ENCODE results near the gene CREM. TPM values are rescaled to one million over a fixed set of nuclear protein-coding genes. Genes with fewer than 3 reads are reported as not detected.
"Not testable (repeated sequence)": the region's sequence is repeated elsewhere in the genome, so short reads cannot be mapped to it uniquely, and the experiment has no call there.

CREM gene
- total RNA-seq, 1 donor from 2014 or later, result 8.6 TPM

DNA sequence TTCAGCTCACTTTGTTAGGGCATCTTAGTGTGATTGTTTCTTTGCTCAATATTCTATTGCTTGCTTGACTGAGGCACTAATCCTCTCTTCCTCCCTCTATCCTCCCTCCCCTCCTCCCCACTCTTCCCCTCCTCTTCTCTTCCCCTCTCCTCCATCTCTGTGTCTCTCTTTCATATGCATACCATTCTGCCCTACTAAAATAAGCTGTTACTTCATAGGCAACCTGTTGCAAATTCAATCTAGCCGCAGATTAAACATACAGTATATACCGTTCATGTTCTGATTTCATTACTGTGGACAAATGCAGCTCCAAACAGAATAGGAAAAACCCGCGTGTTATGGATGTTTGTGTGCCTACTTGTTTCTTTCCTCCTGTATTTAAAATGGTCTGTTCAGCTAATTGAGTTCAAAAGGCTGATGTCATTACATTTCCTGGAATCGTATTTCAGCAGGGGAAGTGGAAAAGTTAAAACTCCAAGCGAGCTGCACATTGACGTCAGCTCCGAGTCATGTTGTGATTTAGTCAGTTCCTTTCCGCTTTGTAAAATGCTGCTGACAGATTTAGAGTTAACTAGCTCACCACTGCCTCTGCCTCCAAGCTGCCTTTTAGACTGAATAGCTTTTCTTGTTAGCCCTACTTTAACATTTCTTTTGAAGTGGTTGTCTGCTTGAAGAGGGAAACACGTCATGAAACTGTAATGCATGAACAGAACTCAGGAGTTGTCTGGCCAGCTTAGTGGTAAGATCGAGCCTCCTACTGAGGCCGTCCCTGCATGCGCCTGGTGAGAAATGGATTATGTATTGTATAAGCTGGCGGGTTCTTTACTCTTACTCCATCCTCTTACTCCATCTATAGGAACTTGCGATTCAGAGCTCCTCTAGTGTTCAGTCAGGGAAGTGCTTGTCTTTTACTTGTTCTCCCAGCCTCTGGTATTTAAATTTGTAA lies 69.0 kb downstream of the CREM start:
- ATAC-seq, result peak; percentile 95

DNA sequence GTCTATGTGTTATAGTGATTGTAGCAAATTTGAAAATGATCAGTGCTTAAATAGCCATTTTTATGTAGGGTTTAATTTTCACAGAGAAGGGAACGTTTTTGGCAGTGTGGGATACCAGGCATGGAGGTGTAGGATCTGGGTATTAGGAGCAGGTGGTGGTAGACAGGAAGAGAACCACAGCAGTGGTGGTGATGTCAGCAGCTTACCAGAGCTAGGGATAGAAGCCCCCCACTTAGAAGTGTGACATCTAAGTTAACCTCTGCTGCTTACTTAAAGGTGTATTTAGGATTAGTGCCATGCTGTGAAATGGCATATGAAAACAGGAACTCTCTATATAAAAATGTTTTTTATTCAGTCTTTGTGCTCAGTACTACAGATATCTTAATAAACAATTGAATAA lies 73.8 kb downstream of the CREM start:
- ATAC-seq, result no peak

DNA sequence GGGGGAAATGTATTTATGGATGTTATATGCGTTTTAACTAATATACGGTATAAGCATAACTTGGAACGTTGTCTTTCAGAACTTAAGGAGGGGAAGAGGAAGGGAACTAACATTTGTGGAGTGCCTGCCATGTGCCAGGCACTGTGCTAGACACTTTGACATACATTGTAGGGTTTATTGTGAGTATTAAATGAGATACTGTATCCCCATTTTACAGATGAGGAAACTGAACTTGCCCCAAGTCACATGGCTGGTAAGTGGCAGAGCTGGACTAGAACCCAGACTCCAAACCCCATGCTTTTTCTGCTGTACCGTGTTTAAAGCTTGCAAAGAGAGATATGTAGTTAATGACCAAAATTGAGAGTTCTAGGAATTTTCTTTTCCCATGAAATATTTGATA lies 74.6 kb downstream of the CREM start:
- ATAC-seq, result no peak

DNA sequence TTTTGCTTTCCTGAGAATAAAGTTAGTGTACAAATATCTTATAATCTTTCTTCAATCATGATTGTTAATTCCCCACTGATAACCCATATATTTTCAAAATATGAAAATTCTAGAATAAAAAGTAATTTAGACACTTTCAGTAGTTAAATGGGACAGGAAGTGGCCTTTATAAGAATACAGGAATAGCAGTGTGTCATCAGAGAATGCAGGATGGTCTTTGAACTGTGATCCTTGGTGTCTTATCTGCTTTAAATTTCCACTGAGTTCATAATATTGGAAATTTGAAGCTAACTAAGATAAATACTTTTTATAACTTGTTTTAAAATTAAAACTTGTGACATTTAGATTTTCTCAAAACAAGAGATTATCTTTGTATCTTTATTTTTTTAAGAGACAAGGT lies 75.4 kb downstream of the CREM start:
- ATAC-seq, result no peak

DNA sequence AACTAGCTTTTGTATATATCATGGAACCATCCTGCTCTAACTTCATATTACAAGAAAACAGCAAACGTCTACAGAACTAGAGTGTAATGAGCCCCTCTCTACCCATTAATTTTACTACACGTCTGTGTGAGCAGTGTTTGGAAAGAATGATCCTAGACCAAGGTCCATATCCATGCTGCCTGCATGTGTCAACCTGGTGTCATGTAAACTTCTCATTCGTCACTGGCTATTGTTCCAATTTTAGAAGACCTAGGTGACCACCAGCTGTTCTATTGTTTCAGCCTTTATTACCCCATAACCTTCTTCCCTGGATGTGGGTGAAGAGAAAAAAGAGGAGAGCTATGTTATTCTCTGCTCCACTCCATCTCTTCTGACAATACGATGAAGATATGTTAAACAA lies 77.1 kb downstream of the CREM start:
- ATAC-seq, result no peak

DNA sequence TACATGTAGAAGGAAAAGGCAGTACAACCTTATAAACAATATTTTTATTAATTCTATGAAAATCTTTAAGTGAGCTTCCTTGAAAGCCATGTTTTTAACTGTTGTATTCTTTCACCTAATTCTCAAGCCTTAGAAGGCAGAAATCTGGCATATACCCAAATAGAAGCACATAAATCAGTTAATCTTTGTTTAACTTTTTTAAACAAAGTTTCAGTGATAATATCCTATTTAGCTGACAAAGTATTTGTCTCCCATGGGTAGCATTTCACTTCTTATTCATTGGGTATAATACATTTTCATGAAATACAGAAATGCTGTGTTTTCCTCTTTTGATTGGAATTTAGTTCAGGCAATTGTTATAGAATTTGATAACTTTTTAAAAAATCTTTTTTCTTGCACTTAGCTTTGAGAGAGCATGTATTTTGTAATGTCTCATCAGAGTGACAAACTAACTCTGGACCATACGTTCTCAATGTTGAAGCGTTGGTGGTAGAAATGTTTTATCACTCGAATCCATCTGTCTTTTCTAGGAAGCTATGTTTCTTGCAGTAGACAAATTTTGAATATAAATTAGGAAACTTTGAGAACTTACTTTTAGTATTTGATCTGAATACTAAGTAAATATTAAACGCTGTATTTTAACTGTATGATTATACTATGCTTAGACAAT lies 78.1 kb downstream of the CREM start:
- no peak for ATAC-seq

DNA sequence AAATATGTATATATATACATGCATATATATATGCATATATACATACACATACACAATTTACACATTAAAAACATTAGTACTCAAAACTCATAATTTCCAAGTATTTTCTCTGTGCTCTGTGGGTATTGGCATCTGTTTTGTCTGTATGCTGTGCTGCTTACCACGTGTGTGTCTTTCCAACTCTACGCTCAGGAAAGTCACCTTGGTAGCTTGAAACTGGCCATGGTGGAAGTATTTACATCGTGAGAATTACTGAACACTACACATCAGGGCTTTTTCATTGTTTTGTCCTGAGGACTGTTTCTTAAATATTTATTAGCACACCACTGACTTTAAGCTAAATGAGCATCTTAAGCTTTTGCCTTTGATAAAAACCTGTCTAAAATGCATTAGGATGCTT lies 79.6 kb downstream of the CREM start:
- no peak for ATAC-seq

DNA sequence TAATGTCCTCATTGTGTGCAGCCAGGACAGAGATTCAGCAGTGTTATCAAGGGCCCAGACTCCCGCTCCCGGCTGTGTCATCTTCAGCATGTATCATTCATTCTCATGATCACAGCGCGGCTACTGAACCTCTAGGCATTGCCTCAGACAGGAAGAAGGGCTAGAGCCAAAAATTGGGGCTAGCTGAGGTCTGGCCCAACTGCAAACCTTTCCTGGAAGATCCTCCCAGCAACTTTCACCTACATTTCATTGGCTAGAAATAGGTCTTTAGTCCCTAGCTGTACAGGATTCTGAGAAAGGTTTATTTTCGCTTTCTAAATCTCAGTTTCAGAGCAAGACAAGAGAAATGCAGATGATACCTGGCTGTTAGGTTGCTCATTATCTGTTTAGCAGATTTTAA lies 81.9 kb downstream of the CREM start:
- no peak for ATAC-seq

DNA sequence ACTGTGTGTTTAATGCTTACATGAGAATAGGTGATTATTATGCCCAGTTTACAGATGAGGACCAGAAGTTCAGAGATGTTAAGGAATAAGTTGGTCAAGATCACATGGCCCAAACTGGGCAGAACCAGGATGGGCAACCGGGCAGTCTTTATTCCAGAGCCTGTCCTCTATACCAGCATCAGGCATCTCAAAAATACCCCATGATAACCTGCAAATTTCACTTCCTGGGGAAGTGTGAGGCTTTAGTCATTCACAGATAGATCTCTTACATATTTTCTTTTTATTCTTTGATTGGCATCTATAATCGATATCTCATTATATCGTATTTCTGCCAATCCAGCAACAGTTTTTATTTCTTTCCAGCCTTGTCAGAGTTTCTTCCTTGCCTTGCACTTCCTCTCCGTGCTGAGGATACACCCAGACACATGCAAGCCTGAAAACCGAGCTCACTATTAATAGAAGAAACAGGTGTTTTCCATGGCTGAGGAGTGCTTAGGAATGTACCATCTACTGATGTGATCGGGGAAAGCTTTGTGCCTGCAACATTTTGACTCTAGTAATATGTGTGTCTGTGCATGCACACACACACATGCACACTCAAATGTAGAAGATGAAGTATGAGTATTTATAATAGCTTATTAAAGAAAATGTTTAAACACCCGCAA lies 82.4 kb downstream of the CREM start:
- ATAC-seq, result no peak

DNA sequence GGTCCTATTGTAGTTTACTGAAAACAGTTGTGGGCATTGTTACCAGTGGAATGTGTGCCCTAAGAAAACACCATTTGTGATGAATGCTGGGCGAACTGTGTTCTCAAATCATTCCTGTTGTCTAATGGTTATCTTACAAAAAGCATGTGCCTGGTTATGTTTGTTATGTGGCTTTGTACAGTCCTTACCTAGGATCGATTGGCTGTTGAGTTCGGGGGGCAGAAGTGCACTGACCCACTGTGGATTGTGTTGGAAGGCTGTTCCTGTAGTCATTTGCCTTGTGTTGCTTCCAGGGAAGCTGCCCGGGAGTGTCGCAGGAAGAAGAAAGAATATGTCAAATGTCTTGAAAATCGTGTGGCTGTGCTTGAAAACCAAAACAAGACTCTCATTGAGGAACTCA lies 84.3 kb downstream of the CREM start:
- ATAC-seq, result no peak

DNA sequence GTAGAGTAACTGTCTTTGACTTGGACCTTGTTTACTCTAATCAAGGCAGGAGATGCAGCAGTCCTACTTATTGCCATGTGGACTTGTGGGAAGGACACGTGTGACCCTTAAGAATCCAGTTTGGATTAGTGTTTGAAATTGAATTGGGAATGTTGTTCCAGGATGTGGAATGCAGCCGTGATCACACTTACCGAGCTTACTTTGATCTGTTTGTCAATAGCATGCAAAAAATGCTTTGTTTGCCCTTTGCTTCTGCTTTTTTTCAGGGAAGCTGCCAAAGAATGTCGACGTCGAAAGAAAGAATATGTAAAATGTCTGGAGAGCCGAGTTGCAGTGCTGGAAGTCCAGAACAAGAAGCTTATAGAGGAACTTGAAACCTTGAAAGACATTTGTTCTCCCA lies 84.7 kb downstream of the CREM start:
- ATAC-seq, result no peak

DNA sequence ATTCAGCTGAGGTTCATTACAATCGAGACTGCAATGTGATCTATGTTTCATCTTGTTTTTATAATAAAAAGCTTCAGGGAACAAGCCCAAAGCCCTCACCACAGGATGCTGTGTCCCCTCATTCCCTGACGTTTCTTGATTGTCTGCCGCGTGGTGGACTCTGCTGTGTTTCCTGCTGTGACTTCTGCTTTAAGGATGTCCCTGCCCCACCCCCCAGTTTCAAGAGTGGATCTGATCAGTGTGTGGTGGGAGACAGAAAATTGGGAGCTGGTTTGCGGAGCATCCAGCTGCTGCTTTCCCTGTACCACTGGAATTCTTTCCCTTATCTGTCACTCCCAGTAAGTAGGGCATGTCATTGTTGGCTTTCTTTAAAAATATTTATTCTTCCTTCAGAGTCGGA lies 86.2 kb downstream of the CREM start:
- no peak for ATAC-seq

DNA sequence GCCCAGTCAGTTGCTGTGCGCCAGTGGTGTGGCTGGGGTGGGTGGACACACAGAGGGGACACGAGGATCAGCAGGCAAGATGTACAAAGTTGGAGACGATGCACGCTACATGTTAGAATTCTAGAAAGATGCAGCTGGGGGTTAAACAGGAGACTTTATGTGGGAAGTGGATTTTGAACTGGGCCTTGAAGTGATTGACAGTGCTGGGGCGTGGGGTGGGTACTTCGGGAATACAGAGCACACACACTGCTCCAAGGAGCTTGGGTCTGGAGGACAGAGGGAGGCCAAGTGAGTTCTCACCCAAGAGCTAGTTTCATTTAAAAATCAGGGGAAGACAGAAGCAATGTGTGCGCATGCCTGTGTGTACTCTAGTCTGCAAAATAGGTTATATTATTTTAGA lies 87.1 kb downstream of the CREM start:
- ATAC-seq, result no peak

DNA sequence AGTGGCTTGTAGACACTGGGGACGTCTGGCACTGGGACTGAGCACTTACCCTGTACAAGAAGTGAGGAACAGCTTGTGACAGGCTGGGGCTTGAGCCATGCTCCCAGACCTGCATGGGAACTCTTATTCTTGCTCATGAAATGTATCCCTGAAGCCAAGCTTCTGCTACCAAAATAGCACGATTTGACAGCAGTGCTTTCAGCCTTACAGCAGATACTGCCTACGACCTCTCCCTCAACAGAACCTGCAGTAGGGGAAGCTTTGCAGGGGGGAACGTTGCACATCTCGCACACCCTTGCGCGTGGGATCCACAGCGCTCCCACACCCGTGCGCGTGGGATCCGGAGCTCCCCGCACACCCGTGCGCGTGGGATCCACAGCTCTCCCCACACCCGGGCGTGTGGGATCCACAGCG lies 88.0 kb downstream of the CREM start:
- no peak for ATAC-seq

DNA sequence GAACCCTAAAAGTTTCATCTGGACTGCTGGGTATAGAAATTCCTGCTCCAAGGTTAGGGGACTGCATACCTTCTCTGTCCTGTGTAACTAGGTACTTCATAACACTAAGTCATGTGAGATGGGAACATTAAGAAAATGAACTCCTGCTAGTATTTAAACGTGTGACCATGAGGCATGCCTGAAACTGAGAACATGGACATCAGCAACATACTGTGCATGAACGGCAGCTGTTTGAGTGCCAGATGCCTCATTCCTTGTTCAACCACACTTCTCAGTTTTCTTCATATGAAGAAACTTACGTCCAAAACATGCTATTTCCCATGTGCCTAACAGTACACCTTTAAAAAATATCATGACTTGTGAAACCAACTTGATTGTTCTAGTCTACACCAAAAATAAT lies 88.5 kb downstream of the CREM start:
- no peak for ATAC-seq

DNA sequence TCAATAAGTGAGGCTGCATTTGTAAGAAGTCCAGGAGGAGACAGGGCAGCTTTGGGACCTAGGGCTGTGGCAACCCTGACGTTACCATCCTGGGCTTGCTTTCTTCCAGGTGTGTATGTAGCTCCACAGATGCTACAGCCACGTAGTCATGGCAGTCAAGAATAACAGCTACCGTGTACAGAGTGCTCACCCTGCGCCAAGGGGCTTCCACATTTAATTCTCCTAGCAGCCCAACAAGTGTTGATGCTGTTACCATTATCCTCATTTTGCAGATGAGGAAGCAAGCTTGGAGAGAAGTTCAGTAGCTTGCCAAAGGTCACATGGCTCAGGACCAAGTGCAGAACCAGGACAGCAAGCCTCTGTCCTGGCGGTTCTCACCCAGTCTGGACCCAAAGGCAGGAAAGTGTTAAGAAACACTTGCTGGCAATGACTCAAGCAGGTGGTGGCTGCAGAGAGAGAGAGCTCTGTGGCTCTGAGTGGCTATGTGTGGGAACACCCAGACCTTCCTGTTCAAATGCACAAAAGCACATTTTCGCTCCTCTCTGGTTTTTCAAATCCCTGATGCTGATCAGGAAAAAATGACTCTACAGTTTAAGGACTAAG lies 89.8 kb downstream of the CREM start:
- ATAC-seq, result peak; percentile 58

DNA sequence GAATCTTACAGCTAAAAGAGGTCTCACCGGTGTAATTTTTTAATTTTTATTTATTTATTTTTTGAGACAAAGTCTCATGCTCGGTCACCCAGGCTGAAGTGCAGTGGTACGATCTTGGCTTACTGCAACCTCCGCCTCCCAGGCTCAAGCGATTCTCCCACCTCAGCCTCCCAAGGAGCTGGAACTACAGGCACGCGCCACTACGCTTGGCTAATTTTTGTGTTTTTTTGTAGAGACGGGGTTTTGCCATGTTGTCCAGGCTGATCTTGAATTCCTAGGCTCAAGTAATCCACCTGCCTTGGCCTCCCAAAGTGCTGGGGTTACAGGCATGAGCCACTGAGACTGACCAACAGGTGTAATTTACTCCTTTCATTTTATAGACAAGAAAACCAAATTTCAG lies 90.3 kb downstream of the CREM start:
- not testable (repeated sequence) for ATAC-seq

DNA sequence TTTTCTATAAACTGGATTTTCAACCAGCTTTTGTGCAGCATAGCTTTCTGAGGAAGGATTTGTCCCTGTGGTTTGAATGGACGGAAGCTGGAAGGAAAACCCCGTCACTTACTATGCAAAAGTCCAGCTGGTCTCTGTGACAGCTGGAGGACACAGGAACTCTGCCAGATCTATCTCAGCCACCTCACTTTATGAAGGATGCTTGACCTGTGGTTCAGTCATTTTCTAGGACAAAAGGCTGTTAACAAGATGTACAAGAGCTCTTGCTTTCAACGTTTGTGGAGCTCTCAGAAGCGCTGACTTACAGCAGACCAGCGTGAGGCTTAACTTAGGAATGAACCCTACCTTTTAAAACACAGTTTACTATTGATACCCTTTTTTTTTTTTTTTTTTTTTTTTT lies 90.8 kb downstream of the CREM start:
- ATAC-seq, result no peak

DNA sequence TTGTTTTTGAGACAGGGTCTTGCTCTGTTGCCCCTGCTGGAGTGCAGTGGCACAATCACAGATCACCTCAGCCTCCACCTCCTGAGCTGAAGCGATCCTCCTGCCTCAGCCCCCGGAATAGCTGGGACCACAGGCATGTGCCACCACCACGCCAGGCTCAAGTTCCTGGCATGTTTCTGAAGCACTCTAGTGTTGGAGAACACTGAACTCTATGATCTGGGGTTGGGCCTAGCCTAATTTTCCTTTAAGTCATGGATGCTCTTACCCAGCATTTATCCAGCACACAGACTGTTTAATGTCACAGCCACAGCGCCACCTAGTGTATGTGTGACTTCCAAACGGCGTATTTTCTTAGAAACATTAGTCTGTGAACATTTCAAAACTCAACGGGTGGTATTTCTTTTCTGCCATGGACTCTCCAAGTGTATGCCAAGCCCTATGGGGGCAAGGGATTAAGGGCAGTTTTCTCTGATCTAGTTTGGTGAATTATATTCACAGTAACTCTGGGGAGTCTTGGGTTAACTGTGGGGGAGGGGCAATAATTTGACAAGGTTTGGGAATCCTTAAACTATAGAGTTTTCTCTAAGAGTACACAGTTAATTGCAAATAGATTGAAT lies 91.8 kb downstream of the CREM start:
- ATAC-seq, result peak; percentile 82

DNA sequence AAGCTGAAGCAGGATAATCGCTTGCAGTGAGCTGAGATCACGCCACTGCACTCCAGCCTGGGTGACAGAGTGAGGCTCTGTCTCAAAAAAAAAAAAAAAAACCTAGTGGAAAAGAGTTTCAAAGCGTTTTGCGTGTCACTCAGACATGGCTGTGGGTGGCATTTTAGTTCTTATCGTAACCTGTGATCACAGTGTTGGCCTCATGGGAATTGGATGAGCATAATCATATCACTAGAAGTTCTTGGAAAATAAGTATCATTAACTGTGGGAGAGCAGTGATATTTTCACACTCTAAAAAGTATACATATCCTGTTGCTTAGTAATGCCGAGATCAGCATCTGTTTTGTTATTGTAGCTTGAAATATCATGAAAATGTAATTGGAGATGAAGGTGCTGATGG lies 92.6 kb downstream of the CREM start:
- no peak for ATAC-seq

DNA sequence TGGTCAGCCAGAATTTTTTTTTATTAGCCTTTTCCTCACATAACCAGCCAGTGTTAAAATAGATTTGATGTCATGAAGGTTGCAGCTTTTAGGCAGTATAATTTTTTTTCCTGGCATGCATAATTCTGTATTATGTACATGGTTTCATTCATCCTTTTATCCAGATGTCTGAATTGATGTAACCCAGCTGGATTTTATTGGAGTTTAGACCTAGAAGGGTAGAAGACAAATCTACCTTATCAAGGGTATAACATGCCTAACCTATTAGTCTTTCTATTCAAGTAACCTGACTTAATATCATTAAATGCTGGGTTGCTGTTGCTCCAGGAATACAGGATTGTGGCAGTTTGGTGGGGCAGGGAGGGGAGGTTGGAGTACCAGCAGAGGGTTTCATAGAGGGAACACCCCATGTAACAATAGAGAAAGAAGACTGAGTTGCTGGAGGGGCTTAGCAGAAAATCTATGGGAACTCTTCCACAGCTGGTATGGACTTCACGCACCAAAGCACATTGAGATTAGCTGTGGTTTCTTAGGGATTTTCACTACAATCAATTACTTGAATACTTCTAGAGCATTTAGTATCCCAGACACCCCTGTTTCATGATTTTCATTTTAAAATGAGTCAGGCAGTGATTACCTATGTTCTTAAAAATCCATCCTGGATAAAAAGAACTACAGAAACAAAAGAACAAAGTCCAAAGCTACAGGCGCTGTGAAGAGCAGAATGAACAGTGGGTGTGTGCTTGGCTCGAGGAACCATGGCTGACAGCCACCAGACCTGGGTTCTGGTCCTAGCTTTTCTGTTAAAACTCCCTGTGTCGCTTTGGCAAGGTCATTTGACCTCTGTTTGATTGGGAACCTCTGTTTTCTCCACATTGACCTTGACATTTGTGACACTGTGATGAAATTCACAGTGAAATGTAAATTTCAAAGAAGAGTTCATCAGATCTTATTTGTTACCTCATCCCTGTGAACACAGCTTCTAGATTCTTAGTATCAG lies 93.5 kb downstream of the CREM start:
- ATAC-seq, result no peak
